H9 (cell line): Measurements from ENCODE around the gene CDH4. TPM values are rescaled to one million over a fixed set of nuclear protein-coding genes. Genes with fewer than 3 reads are reported as not detected.

Experiments used
- DNase-seq: peaks from one replicate; pipeline ENCODE4 v3.0.0-alpha.2; 2017
- H2AFZ ChIP-seq: one replicate; pipeline ENCODE4 v1.6.1; 2013; ENCODE audit warnings: mild to moderate bottlenecking, low read length, control low read depth, moderate library complexity
- H2AK5ac ChIP-seq: 2 replicates; pipeline ENCODE4 v1.6.1; 2013; ENCODE audit warnings: low read length, control low read depth, mixed read lengths; ENCODE audit not compliant: insufficient read length
- H2BK120ac ChIP-seq: one replicate; pipeline ENCODE4 v1.6.1; 2013; ENCODE audit warnings: low read depth, mild to moderate bottlenecking, low read length, control low read depth, inconsistent platforms; ENCODE audit not compliant: poor library complexity, severe bottlenecking
- H2BK12ac ChIP-seq: 2 replicates; pipeline ENCODE4 v1.6.1; 2013; ENCODE audit warnings: low read length, control low read depth, mixed read lengths, low read depth; ENCODE audit not compliant: insufficient read length
- H2BK15ac ChIP-seq: 2 replicates; pipeline ENCODE4 v1.6.1; 2013; ENCODE audit warnings: low read depth, low read length, control low read depth
- H2BK20ac ChIP-seq: one replicate; pipeline ENCODE4 v1.6.1; 2013; ENCODE audit warnings: low read depth, mild to moderate bottlenecking, low read length, control low read depth, inconsistent platforms; ENCODE audit not compliant: poor library complexity, severe bottlenecking
- H2BK5ac ChIP-seq: 2 replicates; pipeline ENCODE4 v1.6.1; 2013; ENCODE audit warnings: low read length, control low read depth, mixed read lengths; ENCODE audit not compliant: insufficient read length
- H3K14ac ChIP-seq: 2 replicates; pipeline ENCODE4 v1.6.1; 2013; ENCODE audit warnings: low read length, control low read depth; ENCODE audit not compliant: insufficient read depth
- H3K18ac ChIP-seq: 2 replicates; pipeline ENCODE4 v1.6.1; 2013; ENCODE audit warnings: low read depth, mild to moderate bottlenecking, mixed read lengths, low read length, control low read depth; ENCODE audit not compliant: insufficient read length
- H3K23ac ChIP-seq: 2 replicates; pipeline ENCODE4 v1.6.1; 2013; ENCODE audit warnings: low read length, control low read depth, mixed read lengths, low read depth; ENCODE audit not compliant: insufficient read length
- H3K23me2 ChIP-seq: 2 replicates; pipeline ENCODE4 v1.6.1; 2013; ENCODE audit warnings: low read depth, mild to moderate bottlenecking, mixed read lengths, low read length, control low read depth; ENCODE audit not compliant: insufficient read length, poor library complexity, severe bottlenecking
- H3K27ac ChIP-seq: 2 replicates; pipeline ENCODE4 v1.5.1; 2013; ENCODE audit warnings: low read length, control low read depth, mixed read lengths, low read depth; ENCODE audit not compliant: insufficient read length
- H3K27me3 ChIP-seq: 2 replicates; pipeline ENCODE4 v1.6.1; 2013; ENCODE audit warnings: low read length, control low read depth, inconsistent platforms; ENCODE audit not compliant: insufficient read depth
- H3K4ac ChIP-seq: 2 replicates; pipeline ENCODE4 v1.6.1; 2013; ENCODE audit warnings: low read depth, mild to moderate bottlenecking, control low read depth, inconsistent platforms, low read length, moderate library complexity
- H3K4me1 ChIP-seq: 2 replicates; pipeline ENCODE4 v1.6.1; 2013; ENCODE audit warnings: low read length, control low read depth, inconsistent platforms; ENCODE audit not compliant: insufficient read depth
- H3K4me2 ChIP-seq: 2 replicates; pipeline ENCODE4 v1.6.1; 2013; ENCODE audit warnings: low read length, control low read depth, mixed read lengths; ENCODE audit not compliant: insufficient read length, insufficient read depth
- H3K56ac ChIP-seq: 2 replicates; pipeline ENCODE4 v1.6.1; 2013; ENCODE audit warnings: low read depth, mild to moderate bottlenecking, mixed read lengths, low read length, control low read depth; ENCODE audit not compliant: insufficient read length
- H3K79me1 ChIP-seq: 2 replicates; pipeline ENCODE4 v1.6.1; 2013; ENCODE audit warnings: low read depth, mild to moderate bottlenecking, moderate library complexity, low read length, control low read depth, inconsistent platforms; ENCODE audit not compliant: insufficient read depth, poor library complexity, severe bottlenecking
- H3K79me2 ChIP-seq: 2 replicates; pipeline ENCODE4 v1.6.1; 2013; ENCODE audit warnings: low read length, control low read depth, inconsistent platforms; ENCODE audit not compliant: insufficient read depth
- H3K9ac ChIP-seq: 2 replicates; pipeline ENCODE4 v1.6.1; 2013; ENCODE audit warnings: low read length, control low read depth, mixed read lengths; ENCODE audit not compliant: insufficient read length; ENCODE audit errors: extremely low read depth
- H3K9me3 ChIP-seq: one replicate; pipeline ENCODE4 v1.6.1; 2013; ENCODE audit warnings: low read depth, low read length, inconsistent platforms; ENCODE audit not compliant: control insufficient read depth
- H3T11ph ChIP-seq: one replicate; pipeline ENCODE4 v1.6.1; 2013; ENCODE audit warnings: mild to moderate bottlenecking, low read length, control low read depth, inconsistent platforms
- H4K20me1 ChIP-seq: one replicate; pipeline ENCODE4 v1.6.1; 2013; ENCODE audit not compliant: control insufficient read depth, insufficient read length, insufficient read depth
- H4K5ac ChIP-seq: 2 replicates; pipeline ENCODE4 v1.6.1; 2013; ENCODE audit warnings: low read depth, mild to moderate bottlenecking, mixed read lengths, low read length, control low read depth; ENCODE audit not compliant: insufficient read length
- H4K8ac ChIP-seq: replicated peaks from 2 replicates; pipeline ENCODE4 v1.6.1; 2013; ENCODE audit warnings: low read length, control low read depth, mixed read lengths, low read depth; ENCODE audit not compliant: insufficient read length
- H4K91ac ChIP-seq: 2 replicates; pipeline ENCODE4 v1.6.1; 2013; ENCODE audit warnings: low read depth, mild to moderate bottlenecking, moderate library complexity, mixed read lengths, low read length, control low read depth; ENCODE audit not compliant: insufficient read length
- H3K27ac Mint-ChIP-seq, 3 experiments: 2 replicates in 2 of 3; 3 replicates in 1 of 3; pipeline ENCODE4 v1.8.0; 2020 to 2021; ENCODE audit warnings: mixed read lengths in 3 of 3, mild to moderate bottlenecking in 1 of 3, moderate library complexity in 1 of 3
- H3K27me3 Mint-ChIP-seq: 2 replicates; pipeline ENCODE4 v1.8.0; 2021; ENCODE audit warnings: low read depth, mild to moderate bottlenecking, moderate library complexity, mixed read lengths
- H3K36me3 Mint-ChIP-seq, 3 experiments: 2 replicates in 2 of 3; 3 replicates in 1 of 3; pipeline ENCODE4 v1.8.0; 2020 to 2021; ENCODE audit warnings: low read depth in 3 of 3, mixed read lengths in 3 of 3; ENCODE audit not compliant: insufficient read depth in 1 of 3
- H3K4me1 Mint-ChIP-seq, 2 experiments: 2 replicates each; pipeline ENCODE4 v1.8.0; 2020; ENCODE audit warnings: mixed read lengths in 2 of 2
- H3K4me3 Mint-ChIP-seq, 2 experiments: 2 replicates in 1 of 2; 3 replicates in 1 of 2; pipeline ENCODE4 v1.8.0; 2020 to 2021; ENCODE audit warnings: mild to moderate bottlenecking in 2 of 2, mixed read lengths in 2 of 2, moderate library complexity in 1 of 2
- H3K9me3 Mint-ChIP-seq, 2 experiments: 2 replicates in 1 of 2; 3 replicates in 1 of 2; pipeline ENCODE4 v1.8.0; 2020; ENCODE audit warnings: mild to moderate bottlenecking in 2 of 2, mixed read lengths in 2 of 2, moderate library complexity in 1 of 2
- CTCF ChIP-seq: fragments of 200-600 bp; sonication (generic); conservative IDR thresholded peaks from 3 replicates; pipeline ENCODE4 v1.8.0; 2021; ENCODE audit warnings: antibody characterized with exemption, mild to moderate bottlenecking
- WGBS: extraction: QIAGEN DNeasy Blood & Tissue Kit; methylation state at CpG from one replicate; pipeline ENCODE4 v1.1.7; 2013; ENCODE audit warnings: missing lambda C conversion rate, low lambda C conversion rate, mixed read lengths; ENCODE audit not compliant: insufficient read length; ENCODE audit errors: extremely low coverage; 5-methylcytosine and 5-hydroxymethylcytosine counted together
- total RNA-seq: library from RNA; stranded (reverse); gene quantifications from 2 replicates; pipeline ENCODE4 v1.2.1, GENCODE V29; 2021

CDH4 gene
- total RNA-seq, 1 experiment from 2014 or later: 3.0 TPM

DNA sequence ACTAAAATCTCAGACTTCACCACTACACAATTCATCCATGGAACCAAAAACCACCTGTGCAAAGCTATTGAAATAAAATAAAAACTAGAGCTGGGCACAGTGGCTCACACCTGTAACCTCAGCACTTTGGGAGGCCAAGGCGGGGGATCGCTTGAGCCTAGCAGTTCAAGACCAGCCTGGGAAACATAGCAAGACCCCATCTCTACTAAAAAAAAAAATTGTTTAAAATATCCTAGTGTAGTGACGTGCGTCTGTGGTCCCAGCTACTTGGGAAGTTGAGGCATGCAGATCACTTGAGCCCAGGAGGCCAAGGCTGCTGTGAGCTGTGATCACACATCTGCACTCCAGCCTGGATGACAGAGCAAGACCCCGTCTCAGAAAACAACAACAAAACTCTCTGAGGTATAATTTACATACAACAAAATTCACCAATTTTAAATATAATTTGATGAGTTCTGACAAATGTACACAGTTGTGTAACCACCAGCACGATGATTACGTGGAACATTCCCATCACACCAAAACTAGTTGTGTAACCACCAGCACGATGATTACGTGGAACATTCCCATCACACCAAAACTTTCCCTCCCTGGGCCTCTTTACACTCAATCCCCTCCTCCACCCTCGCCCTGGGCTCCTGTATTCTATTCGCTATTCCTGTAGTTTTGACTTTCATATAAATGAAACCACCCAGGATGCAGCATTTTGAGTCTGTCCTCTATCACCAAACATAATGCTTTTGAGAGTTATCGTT, 706.1 kb downstream of the CDH4 start:
- no peak overlapping the region for H2BK20ac ChIP-seq
- H2BK15ac ChIP-seq: no peak overlapping the region
- H3K56ac ChIP-seq: no peak overlapping the region
- Mint-ChIP-seq H3K4me3 (no peak overlapping the region), H3K27ac (no peak overlapping the region), H3K27me3 (no peaks in the 10 kb centered on the region), H3K36me3 (peaks cover 0 to 3% (median 0%) of the 10 kb centered on the region in 3 experiments; a peak in 2 of 7 replicates), H3K4me1 (peaks cover 14 to 37% of the 10 kb centered on the region in 2 experiments), H3K9me3 (no peaks in the 10 kb centered on the region; a peak in 1 of 5 replicates)
- no peak overlapping the region for H3K4ac ChIP-seq
- no peak for TF ChIP-seq CTCF
- H3K9me3 ChIP-seq: no peaks in the 10 kb centered on the region
- H4K91ac ChIP-seq: no peak overlapping the region
- H3K79me2 ChIP-seq: no peaks in the 10 kb centered on the region
- H3K14ac ChIP-seq: no peak overlapping the region
- H2BK5ac ChIP-seq: no peak overlapping the region
- no peaks in the 10 kb centered on the region for H3K23me2 ChIP-seq
- H3K79me1 ChIP-seq: no peaks in the 10 kb centered on the region
- no peak overlapping the region for H3K18ac ChIP-seq
- no peak overlapping the region for H3K23ac ChIP-seq
- no peak overlapping the region for H4K5ac ChIP-seq
- H2BK12ac ChIP-seq: no peak overlapping the region
- H3K4me1 ChIP-seq: no peaks in the 10 kb centered on the region
- DNase-seq: no peak
- H3K4me2 ChIP-seq: no peak overlapping the region
- no peak overlapping the region for H2AFZ ChIP-seq
- H2AK5ac ChIP-seq: no peak overlapping the region
- no peak overlapping the region for H3K9ac ChIP-seq
- no peak overlapping the region for H3T11ph ChIP-seq
- no peak overlapping the region for H3K27ac ChIP-seq
- no peak overlapping the region for H4K8ac ChIP-seq
- H3K27me3 ChIP-seq: no peaks in the 10 kb centered on the region
- no peaks in the 10 kb centered on the region for H4K20me1 ChIP-seq
- no peak overlapping the region for H2BK120ac ChIP-seq
- no CpG with 5 or more reads among the region's 12 CpGs for WGBS
